Mesenchymal stem cell (in vitro differentiated cells and primary cell): ENCODE results near the gene GALM.

Source experiments
- DNase-seq: peaks from one replicate; pipeline ENCODE4 v3.0.0-alpha.2; 2013
- H2AFZ ChIP-seq: one replicate; pipeline ENCODE4 v1.6.1; 2013; ENCODE audit warnings: low read depth, mild to moderate bottlenecking, control low read depth, inconsistent platforms, low read length, moderate library complexity
- H2AK5ac ChIP-seq: 2 replicates; pipeline ENCODE4 v1.6.1; 2013; ENCODE audit warnings: low read length, moderate library complexity, mild to moderate bottlenecking, inconsistent platforms; ENCODE audit not compliant: severe bottlenecking
- H2BK120ac ChIP-seq: one replicate; pipeline ENCODE4 v1.6.1; 2013; ENCODE audit warnings: low read depth, mild to moderate bottlenecking, inconsistent platforms, low read length, moderate library complexity
- H2BK12ac ChIP-seq, 2 experiments: one replicate each; pipeline ENCODE4 v1.6.1; 2013; ENCODE audit warnings: inconsistent platforms in 2 of 2, low read length in 2 of 2, mild to moderate bottlenecking in 2 of 2, moderate library complexity in 2 of 2, control low read depth in 1 of 2
- H2BK15ac ChIP-seq: one replicate; pipeline ENCODE4 v1.6.1; 2013; ENCODE audit warnings: mild to moderate bottlenecking, low read depth, inconsistent platforms; ENCODE audit not compliant: poor library complexity, severe bottlenecking
- H2BK5ac ChIP-seq: 2 replicates; pipeline ENCODE4 v1.6.1; 2013; ENCODE audit warnings: low read depth, mild to moderate bottlenecking, low read length, control low read depth, inconsistent platforms; ENCODE audit not compliant: poor library complexity, severe bottlenecking
- H3K14ac ChIP-seq, 2 experiments: one replicate each; pipeline ENCODE4 v1.6.1; 2013; ENCODE audit warnings: inconsistent platforms in 2 of 2, low read length in 2 of 2, control low read depth in 1 of 2, mild to moderate bottlenecking in 1 of 2, moderate library complexity in 1 of 2
- H3K18ac ChIP-seq, 2 experiments: one replicate each; pipeline ENCODE4 v1.6.1; 2013; ENCODE audit warnings: inconsistent platforms in 2 of 2, low read length in 2 of 2, control low read depth in 1 of 2, low read depth in 1 of 2, mild to moderate bottlenecking in 1 of 2
- H3K23ac ChIP-seq, 2 experiments: one replicate each; pipeline ENCODE4 v1.6.1; 2013; ENCODE audit warnings: inconsistent platforms in 2 of 2, low read length in 2 of 2, mild to moderate bottlenecking in 2 of 2, moderate library complexity in 2 of 2, control low read depth in 1 of 2
- H3K27ac ChIP-seq: 2 replicates; pipeline ENCODE4 v1.5.1; 2013; ENCODE audit warnings: mild to moderate bottlenecking, moderate library complexity, low read length, control low read depth, inconsistent platforms; ENCODE audit not compliant: poor library complexity, severe bottlenecking
- H3K27me3 ChIP-seq, 2 experiments: 2 replicates each; pipeline versions ENCODE4 v1.6.1 to v1.7.0; 2013; ENCODE audit warnings: low read length in 2 of 2, mild to moderate bottlenecking in 2 of 2, moderate library complexity in 2 of 2, control low read depth in 1 of 2, inconsistent platforms in 1 of 2; ENCODE audit not compliant: control insufficient read depth in 1 of 2, insufficient read depth in 1 of 2
- H3K36me3 ChIP-seq, 2 experiments: 2 replicates each; pipeline versions ENCODE4 v1.6.1 to v1.7.0; 2013; ENCODE audit warnings: low read length in 2 of 2, control low read depth in 1 of 2, inconsistent platforms in 1 of 2, low read depth in 1 of 2, mild to moderate bottlenecking in 1 of 2; ENCODE audit not compliant: insufficient read depth in 2 of 2, control insufficient read depth in 1 of 2
- H3K4ac ChIP-seq, 2 experiments: one replicate each; pipeline ENCODE4 v1.6.1; 2013; ENCODE audit warnings: inconsistent platforms in 2 of 2, low read length in 2 of 2, mild to moderate bottlenecking in 2 of 2, moderate library complexity in 2 of 2, control low read depth in 1 of 2, low read depth in 1 of 2
- H3K4me1 ChIP-seq: 2 replicates; pipeline ENCODE4 v1.6.1; 2013; ENCODE audit warnings: low read depth, low read length, control low read depth; ENCODE audit not compliant: control insufficient read depth, insufficient read depth
- H3K4me2 ChIP-seq: 2 replicates; pipeline ENCODE4 v1.6.1; 2013; ENCODE audit warnings: low read length, mild to moderate bottlenecking, inconsistent platforms; ENCODE audit not compliant: poor library complexity, severe bottlenecking
- H3K4me3 ChIP-seq, 2 experiments: 2 replicates each; pipeline versions ENCODE4 v1.5.1 to v1.7.0; 2013; ENCODE audit warnings: low read length in 2 of 2, mild to moderate bottlenecking in 2 of 2, control low read depth in 1 of 2, low read depth in 1 of 2; ENCODE audit not compliant: insufficient read depth in 1 of 2
- H3K79me1 ChIP-seq: replicated peaks from 2 replicates; pipeline ENCODE4 v1.6.1; 2013; ENCODE audit warnings: mild to moderate bottlenecking, control low read depth, low read length, inconsistent platforms; ENCODE audit not compliant: poor library complexity, severe bottlenecking
- H3K9ac ChIP-seq: 2 replicates; pipeline ENCODE4 v1.7.0; 2013; ENCODE audit warnings: mild to moderate bottlenecking, low read length, moderate library complexity
- H3K9me3 ChIP-seq: 2 replicates; pipeline ENCODE4 v1.7.0; 2013; ENCODE audit warnings: mild to moderate bottlenecking, low read length; ENCODE audit not compliant: control insufficient read depth
- H4K8ac ChIP-seq: one replicate; pipeline ENCODE4 v1.6.1; 2013; ENCODE audit warnings: inconsistent platforms, mild to moderate bottlenecking, low read length, moderate library complexity
- H4K91ac ChIP-seq: one replicate; pipeline ENCODE4 v1.6.1; 2013; ENCODE audit warnings: mild to moderate bottlenecking, low read length, inconsistent platforms
- WGBS: methylation state at CpG from one replicate; pipeline ENCODE4 v1.1.7; 2013; ENCODE audit warnings: mixed read lengths; 5-methylcytosine and 5-hydroxymethylcytosine counted together

The GALM gene

GRCh38 chr2:38658613-38659012 lies 7.3 kb upstream of the GALM start:
- no peak overlapping the region for H4K8ac ChIP-seq
- no peak overlapping the region for H2BK12ac ChIP-seq
- H2BK15ac ChIP-seq = no peak overlapping the region
- no peak for DNase-seq
- H2AK5ac ChIP-seq = no peak overlapping the region
- no peak overlapping the region for H3K4me3 ChIP-seq
- no peak overlapping the region for H4K91ac ChIP-seq
- H3K36me3 ChIP-seq = no peaks in the 10 kb centered on the region
- H3K4me1 ChIP-seq = peaks cover 2% of the 10 kb centered on the region
- no peaks in the 10 kb centered on the region for H3K79me1 ChIP-seq
- H3K4me2 ChIP-seq = no peak overlapping the region
- H2BK5ac ChIP-seq = no peak overlapping the region
- no peak overlapping the region for H3K4ac ChIP-seq
- WGBS = no CpG with 5 or more reads among the region's 2 CpGs
- no peak overlapping the region for H3K9ac ChIP-seq
- H3K9me3 ChIP-seq = no peaks in the 10 kb centered on the region
- H3K27me3 ChIP-seq = peaks cover 5% of the 10 kb centered on the region in 2 experiments
- H3K27ac ChIP-seq = no peak overlapping the region
- no peak overlapping the region for H2BK120ac ChIP-seq
- H3K14ac ChIP-seq = no peak overlapping the region
- no peak overlapping the region for H2AFZ ChIP-seq
- no peak overlapping the region for H3K23ac ChIP-seq
- no peak overlapping the region for H3K18ac ChIP-seq

- Histone ChIP-seq H3K79me1 (no peaks in the 10 kb centered on the region), H3K23ac (no peak overlapping the region), H3K4me1 (no peaks in the 10 kb centered on the region), H3K27me3 (peaks cover 5% of the 10 kb centered on the region in 2 experiments), H2AK5ac (no peak overlapping the region), H4K91ac (no peak overlapping the region), H3K27ac (no peak overlapping the region), H3K4ac (no peak overlapping the region), H3K18ac (no peak overlapping the region), H3K9ac (no peak overlapping the region), H2BK120ac (no peak overlapping the region), H3K4me2 (no peak overlapping the region), H2BK12ac (no peak overlapping the region), H2AFZ (no peak overlapping the region), H3K14ac (no peak overlapping the region), H2BK15ac (no peak overlapping the region), H3K36me3 (no peaks in the 10 kb centered on the region), H2BK5ac (no peak overlapping the region), H3K9me3 (no peaks in the 10 kb centered on the region), H4K8ac (no peak overlapping the region), H3K4me3 (no peak overlapping the region)
- WGBS = 97% methylated on average over 2 of the region's 2 CpGs
- DNase-seq = no peak
Measured at GRCh38 chr2:38659115-38659514, 6.8 kb upstream of the GALM start.

GRCh38 chr2:38660282-38660681 lies 5.6 kb upstream of the GALM start:
- Histone ChIP-seq H3K4me3 (no peak overlapping the region), H3K4ac (no peak overlapping the region), H2BK5ac (no peak overlapping the region), H2AFZ (no peak overlapping the region), H2BK120ac (no peak overlapping the region), H3K9ac (no peak overlapping the region), H3K36me3 (no peaks in the 10 kb centered on the region), H2BK15ac (no peak overlapping the region), H2BK12ac (no peak overlapping the region), H3K18ac (no peak overlapping the region), H4K8ac (no peak overlapping the region), H3K4me2 (no peak overlapping the region), H3K9me3 (no peaks in the 10 kb centered on the region), H3K23ac (no peak overlapping the region), H4K91ac (no peak overlapping the region), H3K27me3 (peaks cover 0 to 5% of the 10 kb centered on the region in 2 experiments), H3K27ac (no peak overlapping the region), H3K4me1 (no peaks in the 10 kb centered on the region), H3K14ac (no peak overlapping the region), H2AK5ac (no peak overlapping the region), H3K79me1 (no peaks in the 10 kb centered on the region)
- no peak for DNase-seq
- 100% methylated on average over 2 of the region's 3 CpGs for WGBS

- Histone ChIP-seq H2BK5ac (no peak overlapping the region), H3K9ac (no peak overlapping the region), H3K18ac (no peak overlapping the region), H2BK15ac (no peak overlapping the region), H3K36me3 (no peaks in the 10 kb centered on the region), H3K14ac (no peak overlapping the region), H2AK5ac (no peak overlapping the region), H2BK12ac (no peak overlapping the region), H3K4me2 (no peak overlapping the region), H2AFZ (no peak overlapping the region), H3K9me3 (no peaks in the 10 kb centered on the region), H3K4ac (no peak overlapping the region), H3K4me1 (peaks cover 3% of the 10 kb centered on the region), H3K23ac (no peak overlapping the region), H3K27me3 (no peaks in the 10 kb centered on the region), H3K4me3 (no peak overlapping the region), H4K91ac (no peak overlapping the region), H2BK120ac (no peak overlapping the region), H3K79me1 (no peaks in the 10 kb centered on the region), H3K27ac (no peak overlapping the region), H4K8ac (no peak overlapping the region)
- peak; percentile 49 for DNase-seq
- 83% methylated on average over 3 of the region's 3 CpGs for WGBS
Measured at GRCh38 chr2:38661306-38661705, 4.6 kb upstream of the GALM start.
